GM12892 (cell line): ENCODE data around the gene SEMA3F.
"Not testable (repeated sequence)": the region's sequence is repeated elsewhere in the genome, so short reads cannot be mapped to it uniquely, and the experiment has no call there.

Source experiments
- DNase-seq: peaks from one replicate; pipeline ENCODE4 v3.0.0; 2011; ENCODE audit not compliant: insufficient read length
- FAIRE-seq: peaks from 2 replicates; lab custom pipeline; 2011; peaks lifted over from hg19 to GRCh38; lab: Jason Lieb, UNC
- POLR2A ChIP-seq: IDR thresholded peaks from 2 replicates; pipeline ENCODE4 v1.6.1; 2011; ENCODE audit warnings: low read depth, low read length, control low read depth
- POLR2AphosphoS5 ChIP-seq: IDR thresholded peaks from 2 replicates; pipeline ENCODE4 v1.6.1; 2011; ENCODE audit warnings: low read depth, low read length, control low read depth
- TAF1 ChIP-seq: IDR thresholded peaks from 2 replicates; pipeline ENCODE4 v1.6.1; 2011; ENCODE audit warnings: low read depth, mild to moderate bottlenecking, control low read depth, low read length, borderline replicate concordance

Gene SEMA3F

DNA sequence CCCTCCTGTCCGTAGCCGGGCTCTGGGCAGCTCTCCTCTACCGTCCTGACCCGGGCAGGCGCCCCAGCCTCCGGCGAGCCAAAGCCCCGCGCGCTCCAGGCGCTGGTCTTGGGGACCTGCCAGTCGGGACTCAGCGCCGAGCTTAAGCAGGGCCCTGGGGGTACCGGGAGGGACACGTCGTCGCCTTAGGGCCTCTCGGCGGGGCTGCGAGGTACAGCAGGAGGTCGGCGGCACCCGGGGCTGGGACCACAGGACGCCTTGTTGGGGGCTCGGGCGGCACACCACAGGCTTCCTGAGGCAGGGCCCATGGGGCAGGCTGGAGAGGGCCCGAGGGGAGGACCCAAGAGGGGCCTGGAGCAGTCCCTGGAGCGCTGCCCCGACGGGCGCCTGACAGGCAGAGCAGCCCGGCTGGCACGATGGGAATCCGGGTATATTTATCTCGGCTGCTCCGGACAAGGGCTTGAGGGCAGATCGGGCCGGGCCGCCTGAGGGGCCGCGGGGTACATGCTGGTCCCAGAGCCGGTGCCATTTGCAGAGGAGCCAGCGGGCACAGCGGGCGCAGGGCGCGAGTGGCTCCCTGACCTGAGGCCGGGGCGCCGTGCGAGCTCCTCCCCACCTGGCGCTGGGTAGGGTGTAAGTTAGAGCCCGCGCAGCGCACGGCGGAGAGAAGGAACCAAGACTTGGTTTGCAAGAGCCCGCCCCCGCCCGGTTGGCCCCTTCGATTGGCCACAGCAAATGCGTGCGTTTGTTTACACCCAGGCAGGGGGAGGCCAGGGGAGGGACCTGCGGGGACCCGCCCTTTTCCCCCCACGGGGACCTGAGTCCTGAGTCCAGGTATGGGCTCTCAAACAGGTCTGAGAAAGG lies 50.5 kb downstream of the SEMA3F start:
- TF ChIP-seq TAF1: no peak
- no peak for TF ChIP-seq POLR2AphosphoS5
- TF ChIP-seq POLR2A: no peak
- no peak for FAIRE-seq
- DNase-seq: no peak

GRCh38 chr3:50207359-50208042 lies 52.4 kb downstream of the SEMA3F start:
- DNase-seq (no peak), FAIRE-seq (no peak)
- TF ChIP-seq TAF1 (no peak), POLR2A (no peak), POLR2AphosphoS5 (no peak)

DNA sequence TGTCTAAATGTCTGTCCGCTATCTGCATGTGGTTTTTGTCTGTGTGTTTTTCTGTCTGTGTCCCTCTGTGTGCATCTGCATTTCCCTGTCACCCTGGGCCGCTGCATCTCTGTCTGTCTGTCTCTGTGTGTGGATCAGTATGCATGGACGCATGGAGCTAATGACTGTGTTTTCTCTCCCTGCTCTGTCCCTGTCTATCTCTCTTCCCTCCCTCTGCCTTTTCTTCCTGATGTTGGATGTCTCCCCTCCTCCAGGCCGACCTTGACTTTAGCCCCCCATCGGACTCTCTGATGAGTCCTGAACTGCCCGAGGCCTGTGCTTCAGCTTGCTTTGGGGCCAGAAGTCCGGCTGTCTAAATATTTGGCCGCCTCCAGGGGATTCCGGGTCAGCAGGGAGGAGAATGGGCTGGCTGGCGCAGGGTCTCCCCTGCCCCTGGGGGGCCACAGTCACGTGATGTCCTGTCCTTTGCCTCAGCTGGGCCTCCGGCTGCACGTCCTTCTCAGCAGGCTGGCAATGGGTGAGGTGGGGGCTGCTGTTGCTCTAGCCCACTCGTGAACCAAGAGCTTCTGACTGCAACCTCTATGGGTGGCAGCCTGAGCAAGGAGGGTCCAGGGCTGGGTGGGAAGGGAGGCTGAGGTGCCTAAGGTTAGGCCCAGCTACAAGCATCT lies 53.7 kb downstream of the SEMA3F start:
- TF ChIP-seq POLR2AphosphoS5: no peak
- TF ChIP-seq POLR2A: no peak
- TF ChIP-seq TAF1: no peak
- no peak for FAIRE-seq
- no peak for DNase-seq

DNA sequence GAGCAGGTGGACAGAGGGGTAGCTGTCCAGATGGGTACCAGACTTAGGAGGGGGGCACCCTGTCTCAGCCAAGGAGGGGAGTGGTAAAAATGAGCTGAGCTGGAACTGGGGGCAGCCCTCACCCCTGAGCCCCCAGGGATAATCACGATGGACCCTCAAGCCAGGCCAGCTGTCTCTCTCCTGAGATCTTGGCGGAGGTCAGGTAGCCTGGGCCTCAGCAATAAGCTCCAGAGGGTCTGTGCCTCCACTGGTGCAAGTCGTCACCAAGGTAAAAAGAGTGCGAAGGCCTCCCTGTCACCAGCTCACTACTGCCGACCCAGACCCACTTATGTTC lies 55.0 kb downstream of the SEMA3F start:
- TF ChIP-seq POLR2AphosphoS5 (no peak), POLR2A (no peak), TAF1 (no peak)
- DNase-seq (no peak), FAIRE-seq (no peak)

- no peak for DNase-seq
- FAIRE-seq: no peak
- TF ChIP-seq POLR2AphosphoS5 (no peak), POLR2A (no peak), TAF1 (no peak)
Observed at GRCh38 chr3:50210510-50211367, 55.6 kb downstream of the SEMA3F start.

DNA sequence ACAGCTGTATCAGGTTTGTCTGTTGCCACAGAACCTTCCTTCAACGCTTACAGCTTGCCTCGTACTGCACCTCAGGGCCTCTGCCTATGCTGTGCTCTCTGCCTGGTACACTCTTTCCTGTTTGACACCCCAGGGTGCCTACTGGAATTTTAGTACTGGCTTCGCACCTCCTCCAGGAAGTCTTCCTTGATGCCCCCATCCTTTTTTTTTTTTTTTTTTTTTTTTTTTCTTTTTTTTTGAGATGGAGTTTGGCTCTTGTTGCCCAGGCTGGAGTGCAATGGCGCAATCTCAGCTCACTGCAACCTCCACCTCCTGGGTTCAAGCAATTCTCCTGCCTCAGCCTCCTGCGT lies 56.2 kb downstream of the SEMA3F start:
- not testable (repeated sequence) for DNase-seq, FAIRE-seq

- FAIRE-seq (no peak), DNase-seq (no peak)
- TF ChIP-seq POLR2AphosphoS5 (no peak), TAF1 (no peak), POLR2A (no peak)
Observed at GRCh38 chr3:50211930-50212329, 56.8 kb downstream of the SEMA3F start.

- no peak for DNase-seq
- TF ChIP-seq TAF1: no peak
- no peak for TF ChIP-seq POLR2A
- no peak for TF ChIP-seq POLR2AphosphoS5
- FAIRE-seq: no peak
Observed at GRCh38 chr3:50212502-50212901, 57.4 kb downstream of the SEMA3F start.

DNA sequence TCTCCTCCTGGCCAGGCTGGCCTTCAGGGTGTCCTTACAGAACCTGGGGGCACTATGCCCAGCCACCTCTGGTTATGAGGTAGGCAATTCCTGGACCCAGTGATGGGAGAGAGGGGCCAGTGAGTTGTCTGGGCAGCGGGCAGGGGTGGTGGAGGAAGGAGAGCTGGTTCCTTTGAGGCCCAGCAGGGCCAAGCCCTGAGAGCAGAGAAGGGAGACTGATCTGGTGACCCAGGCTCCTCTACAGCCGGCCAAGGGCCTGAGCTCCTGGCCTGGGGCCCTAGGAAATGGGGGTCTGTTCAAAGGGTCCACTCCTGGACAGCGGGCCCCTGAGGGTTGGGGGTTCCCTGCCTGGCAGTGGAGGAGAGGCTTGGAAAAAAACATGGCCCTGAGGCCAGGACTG lies 57.8 kb downstream of the SEMA3F start:
- DNase-seq (no peak), FAIRE-seq (no peak)
- TF ChIP-seq TAF1: no peak
- no peak for TF ChIP-seq POLR2A

DNA sequence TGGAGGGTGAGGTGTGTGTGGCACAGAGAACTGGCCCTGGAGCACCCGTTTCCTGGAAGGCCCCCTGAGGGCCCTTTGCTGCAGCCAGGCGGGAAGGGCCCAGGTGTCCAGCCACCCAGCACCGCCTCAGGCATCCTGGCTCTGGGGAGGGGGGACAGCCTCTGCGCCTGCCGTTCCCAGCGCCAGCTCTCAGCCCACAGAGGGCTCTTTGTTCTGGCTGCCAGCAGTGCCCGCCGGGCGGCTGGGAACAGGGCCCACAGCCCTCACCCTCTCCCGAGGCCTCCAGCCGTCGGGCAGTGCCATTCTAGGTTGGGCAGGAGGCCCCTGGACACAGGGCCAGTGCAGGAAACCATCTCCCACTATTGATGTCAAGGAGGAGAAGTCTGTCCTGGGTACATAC lies 58.2 kb downstream of the SEMA3F start:
- DNase-seq (no peak), FAIRE-seq (no peak)
- TF ChIP-seq TAF1 (no peak), POLR2A (no peak), POLR2AphosphoS5 (no peak)

- FAIRE-seq: no peak
- DNase-seq: no peak
- no peak for TF ChIP-seq POLR2AphosphoS5
- TF ChIP-seq POLR2A: no peak
- TF ChIP-seq TAF1: no peak
Observed at GRCh38 chr3:50214824-50215223, 59.7 kb downstream of the SEMA3F start.

DNA sequence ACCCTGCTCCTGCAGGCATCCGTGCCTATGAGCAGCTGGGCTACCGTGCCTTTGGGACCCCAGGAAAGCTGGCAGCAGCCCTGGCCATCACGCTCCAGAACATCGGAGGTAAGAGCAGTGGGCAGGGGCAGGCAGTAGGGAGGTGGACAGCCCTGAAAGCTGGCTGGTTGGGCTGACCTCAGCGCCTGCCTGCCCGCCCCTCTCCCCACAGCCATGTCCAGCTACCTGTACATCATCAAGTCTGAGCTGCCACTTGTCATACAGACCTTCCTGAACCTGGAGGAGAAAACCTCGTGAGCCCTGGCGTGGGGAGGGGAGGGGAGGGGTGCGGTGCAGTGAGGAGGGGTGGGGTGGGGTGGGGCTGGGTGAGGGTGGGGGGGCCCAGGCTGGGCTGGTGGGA lies 60.4 kb downstream of the SEMA3F start:
- FAIRE-seq (no peak), DNase-seq (no peak)
- TF ChIP-seq TAF1: no peak
- TF ChIP-seq POLR2A: no peak
- no peak for TF ChIP-seq POLR2AphosphoS5

DNA sequence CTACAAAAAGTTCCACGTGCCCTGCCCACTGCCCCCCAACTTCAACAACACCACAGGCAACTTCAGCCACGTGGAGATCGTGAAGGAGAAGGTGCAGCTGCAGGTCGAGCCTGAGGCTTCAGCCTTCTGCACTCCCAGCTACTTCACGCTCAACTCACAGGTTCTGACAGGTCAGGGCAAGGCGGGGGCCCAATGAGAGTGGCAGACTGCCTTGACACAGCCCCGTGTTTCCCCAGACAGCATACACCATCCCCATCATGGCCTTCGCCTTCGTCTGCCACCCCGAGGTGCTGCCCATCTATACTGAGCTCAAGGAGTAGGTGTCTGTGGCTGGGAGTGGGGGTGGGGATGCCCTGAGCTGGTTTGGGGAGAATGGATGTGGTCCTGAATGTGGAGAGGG lies 62.6 kb downstream of the SEMA3F start:
- DNase-seq: no peak
- FAIRE-seq: no peak
- no peak for TF ChIP-seq TAF1
